DOHH2 (cell line): ENCODE results near the gene IL1RAP.

Experiments used
- H3F3A ChIP-seq: fragments of 200-600 bp; sonication (generic), shearing (Covaris generic); 2 replicates; pipeline ENCODE4 v1.6.0; 2016; ENCODE audit warnings: antibody characterized with exemption, mild to moderate bottlenecking; ENCODE audit not compliant: control insufficient read depth, insufficient read depth
- H3K27ac ChIP-seq: fragments of 200-600 bp; sonication (generic); 2 replicates; pipeline ENCODE4 v1.5.1; 2014; ENCODE audit warnings: low read depth, mild to moderate bottlenecking, low read length, moderate library complexity
- H3K27me3 ChIP-seq: fragments of 200-600 bp; sonication (generic); 2 replicates; pipeline ENCODE4 v1.6.1; 2014; ENCODE audit warnings: mild to moderate bottlenecking, low read length, mixed read lengths; ENCODE audit not compliant: control insufficient read depth
- H3K36me3 ChIP-seq: fragments of 200-600 bp; sonication (generic); 2 replicates; pipeline ENCODE4 v1.6.1; 2014; ENCODE audit warnings: mild to moderate bottlenecking, low read length, moderate library complexity, mixed read lengths; ENCODE audit not compliant: control insufficient read depth
- H3K4me1 ChIP-seq: fragments of 200-600 bp; sonication (generic); 2 replicates; pipeline ENCODE4 v1.6.1; 2014; ENCODE audit warnings: mild to moderate bottlenecking, low read length, mixed read lengths; ENCODE audit not compliant: control insufficient read depth
- H3K4me2 ChIP-seq: fragments of 200-600 bp; sonication (generic); 2 replicates; pipeline ENCODE4 v1.6.0; 2014; ENCODE audit warnings: mild to moderate bottlenecking, low read length, moderate library complexity
- H3K4me3 ChIP-seq: fragments of 200-600 bp; sonication (generic); 2 replicates; pipeline ENCODE4 v1.5.1; 2014; ENCODE audit warnings: mild to moderate bottlenecking, low read length, mixed read lengths
- H3K79me2 ChIP-seq: fragments of 200-600 bp; sonication (generic); 2 replicates; pipeline ENCODE4 v1.6.1; 2014; ENCODE audit warnings: mild to moderate bottlenecking, low read length, mixed read lengths; ENCODE audit not compliant: control insufficient read depth
- H3K9me2 ChIP-seq: fragments of 200-600 bp; sonication (generic); replicated peaks from 2 replicates; pipeline ENCODE4 v1.6.1; 2014; ENCODE audit warnings: mild to moderate bottlenecking, low read length, mixed read lengths; ENCODE audit not compliant: control insufficient read depth
- H3K9me3 ChIP-seq: fragments of 200-600 bp; sonication (generic); 2 replicates; pipeline ENCODE4 v1.6.1; 2014; ENCODE audit warnings: antibody characterized with exemption, low read length, mixed read lengths; ENCODE audit not compliant: control insufficient read depth, insufficient read depth
- H4K20me1 ChIP-seq: fragments of 200-600 bp; sonication (generic); 2 replicates; pipeline ENCODE4 v1.6.0; 2014; ENCODE audit warnings: low read depth, mild to moderate bottlenecking, antibody characterized with exemption, low read length, moderate library complexity; ENCODE audit not compliant: control insufficient read depth, insufficient read depth
- EZH2phosphoT487 ChIP-seq: fragments of 200-600 bp; sonication (generic); IDR thresholded peaks from 2 replicates; pipeline ENCODE4 v1.6.1; 2017; ENCODE audit warnings: borderline replicate concordance, mild to moderate bottlenecking, antibody characterized with exemption, low read length, moderate library complexity, mixed read lengths
- TF ChIP-seq, protein P1 (sequence below): fragments of 200-600 bp; sonication (generic); IDR thresholded peaks from one replicate; pipeline ENCODE4 v1.5.1; 2014; ENCODE audit warnings: antibody characterized with exemption, mild to moderate bottlenecking, low read depth, low read length; ENCODE audit not compliant: poor library complexity, severe bottlenecking

The IL1RAP gene

GRCh38 chr3:190522621-190523222, 8.8 kb downstream of the IL1RAP start:
- H3F3A ChIP-seq = no peaks in the 10 kb centered on the region
- H3K79me2 ChIP-seq = no peaks in the 10 kb centered on the region
- H3K9me3 ChIP-seq = no peaks in the 10 kb centered on the region
- no peaks in the 10 kb centered on the region for H3K36me3 ChIP-seq
- H3K9me2 ChIP-seq = no peaks in the 10 kb centered on the region
- no peaks in the 10 kb centered on the region for H3K4me1 ChIP-seq
- H3K27ac ChIP-seq = no peak overlapping the region
- no peak for TF ChIP-seq EZH2phosphoT487
- TF ChIP-seq, protein P1, sequence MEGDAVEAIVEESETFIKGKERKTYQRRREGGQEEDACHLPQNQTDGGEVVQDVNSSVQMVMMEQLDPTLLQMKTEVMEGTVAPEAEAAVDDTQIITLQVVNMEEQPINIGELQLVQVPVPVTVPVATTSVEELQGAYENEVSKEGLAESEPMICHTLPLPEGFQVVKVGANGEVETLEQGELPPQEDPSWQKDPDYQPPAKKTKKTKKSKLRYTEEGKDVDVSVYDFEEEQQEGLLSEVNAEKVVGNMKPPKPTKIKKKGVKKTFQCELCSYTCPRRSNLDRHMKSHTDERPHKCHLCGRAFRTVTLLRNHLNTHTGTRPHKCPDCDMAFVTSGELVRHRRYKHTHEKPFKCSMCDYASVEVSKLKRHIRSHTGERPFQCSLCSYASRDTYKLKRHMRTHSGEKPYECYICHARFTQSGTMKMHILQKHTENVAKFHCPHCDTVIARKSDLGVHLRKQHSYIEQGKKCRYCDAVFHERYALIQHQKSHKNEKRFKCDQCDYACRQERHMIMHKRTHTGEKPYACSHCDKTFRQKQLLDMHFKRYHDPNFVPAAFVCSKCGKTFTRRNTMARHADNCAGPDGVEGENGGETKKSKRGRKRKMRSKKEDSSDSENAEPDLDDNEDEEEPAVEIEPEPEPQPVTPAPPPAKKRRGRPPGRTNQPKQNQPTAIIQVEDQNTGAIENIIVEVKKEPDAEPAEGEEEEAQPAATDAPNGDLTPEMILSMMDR = no peak
- H3K4me3 ChIP-seq = no peak overlapping the region
- H3K4me2 ChIP-seq = no peak overlapping the region
- no peaks in the 10 kb centered on the region for H4K20me1 ChIP-seq
- no peaks in the 10 kb centered on the region for H3K27me3 ChIP-seq

DNA sequence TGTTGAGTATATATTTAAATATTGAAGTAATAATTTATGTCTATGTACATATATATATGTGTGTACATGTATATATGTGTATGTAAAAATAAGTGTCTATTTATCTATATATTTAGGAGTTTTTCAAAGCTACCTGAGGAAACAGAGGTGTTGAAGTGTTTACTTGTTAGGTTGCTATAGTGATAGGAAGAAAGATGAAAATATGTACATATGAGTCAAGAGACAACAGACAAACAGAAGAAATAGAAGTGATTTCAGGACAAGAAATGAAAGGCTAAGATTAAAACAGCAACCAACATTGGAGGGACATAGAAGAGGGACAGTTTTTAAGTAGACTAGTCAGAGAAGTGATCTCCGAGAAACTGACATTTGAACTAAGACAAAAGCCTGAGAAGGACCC, 11.1 kb downstream of the IL1RAP start:
- TF ChIP-seq EZH2phosphoT487 = no peak
- TF ChIP-seq, protein P1 = no peak

DNA sequence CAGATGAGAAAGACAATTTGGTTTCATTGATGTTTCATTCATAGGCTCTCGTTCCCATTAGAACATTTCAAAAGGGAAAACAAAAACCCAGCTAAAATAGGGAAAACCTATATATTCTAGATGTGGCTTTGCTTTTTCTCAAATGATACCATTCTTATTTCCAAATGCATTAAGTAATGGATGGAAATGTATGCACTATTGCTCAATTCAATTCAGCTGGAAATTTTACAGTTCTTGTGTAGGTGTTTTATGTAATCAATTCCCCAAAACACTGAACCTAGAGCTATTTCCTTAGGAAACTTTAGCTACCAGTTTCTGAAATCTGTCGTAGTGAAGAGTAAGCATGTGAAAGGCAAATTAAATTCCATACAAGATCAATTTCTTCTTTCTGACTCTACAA, 11.7 kb downstream of the IL1RAP start:
- TF ChIP-seq EZH2phosphoT487 = no peak
- TF ChIP-seq, protein P1 = no peak
- Histone ChIP-seq H3K27ac (no peak overlapping the region), H3K9me2 (no peaks in the 10 kb centered on the region), H3K4me2 (no peak overlapping the region), H3K27me3 (no peaks in the 10 kb centered on the region), H3K4me3 (no peak overlapping the region), H3K9me3 (no peaks in the 10 kb centered on the region), H3K4me1 (no peaks in the 10 kb centered on the region), H3K36me3 (no peaks in the 10 kb centered on the region), H4K20me1 (no peaks in the 10 kb centered on the region), H3K79me2 (no peaks in the 10 kb centered on the region), H3F3A (no peaks in the 10 kb centered on the region)

More for the DNA sequence above, 11.1 kb downstream of the IL1RAP start:
- no peaks in the 10 kb centered on the region for H3K27me3 ChIP-seq
- no peak overlapping the region for H3K4me2 ChIP-seq
- no peaks in the 10 kb centered on the region for H3K4me1 ChIP-seq
- H3K9me2 ChIP-seq = no peaks in the 10 kb centered on the region
- no peaks in the 10 kb centered on the region for H3K9me3 ChIP-seq
- no peaks in the 10 kb centered on the region for H3F3A ChIP-seq
- no peak overlapping the region for H3K27ac ChIP-seq
- no peak overlapping the region for H3K4me3 ChIP-seq
- H4K20me1 ChIP-seq = no peaks in the 10 kb centered on the region
- H3K79me2 ChIP-seq = no peaks in the 10 kb centered on the region
- no peaks in the 10 kb centered on the region for H3K36me3 ChIP-seq
